Measurements from ENCODE around the gene SYT7. TPM values are rescaled to one million over a fixed set of nuclear protein-coding genes. Genes with fewer than 3 reads are reported as not detected.

The SYT7 gene
- polyA plus RNA-seq, 3 donors, result 3.6 to 5.6 (median 5.1) TPM

- DNase-seq (ENCODE audit: low read depth in 3 of 3, low spot score in 2 of 3), result no peak
These were observed 77.6 kb downstream of the SYT7 start for GRCh38 chr11:61503135-61503770.

GRCh38 chr11:61502522-61502921 lies 78.4 kb downstream of the SYT7 start:
- no peak for DNase-seq (ENCODE audit: low read depth in 3 of 3, low spot score in 2 of 3)

GRCh38 chr11:61499816-61500491 lies 80.9 kb downstream of the SYT7 start:
- no peak for DNase-seq (ENCODE audit: low read depth in 3 of 3, low spot score in 2 of 3)

GRCh38 chr11:61498767-61499341 lies 82.0 kb downstream of the SYT7 start:
- no peak for DNase-seq (ENCODE audit: low read depth in 3 of 3, low spot score in 2 of 3)

GRCh38 chr11:61497876-61498275 lies 83.0 kb downstream of the SYT7 start:
- DNase-seq (ENCODE audit: low read depth in 3 of 3, low spot score in 2 of 3), result no peak

GRCh38 chr11:61497473-61497872 lies 83.4 kb downstream of the SYT7 start:
- DNase-seq (ENCODE audit: low read depth in 3 of 3, low spot score in 2 of 3), result no peak

- no peak for DNase-seq (ENCODE audit: low read depth in 3 of 3, low spot score in 2 of 3)
These were observed 84.1 kb downstream of the SYT7 start for GRCh38 chr11:61496602-61497400.

- no peak for DNase-seq (ENCODE audit: low read depth in 3 of 3, low spot score in 2 of 3)
These were observed 84.9 kb downstream of the SYT7 start for GRCh38 chr11:61495801-61496601.

- DNase-seq (ENCODE audit: low read depth in 3 of 3, low spot score in 2 of 3), result no peak
These were observed 86.4 kb downstream of the SYT7 start for GRCh38 chr11:61494381-61494961.

- no peak for DNase-seq (ENCODE audit: low read depth in 3 of 3, low spot score in 2 of 3)
These were observed 89.0 kb downstream of the SYT7 start for GRCh38 chr11:61491736-61492395.

GRCh38 chr11:61489833-61490721 lies 90.8 kb downstream of the SYT7 start:
- no peak for DNase-seq (ENCODE audit: low read depth in 3 of 3, low spot score in 2 of 3)

- no peak for DNase-seq (ENCODE audit: low read depth in 3 of 3, low spot score in 2 of 3)
These were observed 92.1 kb downstream of the SYT7 start for GRCh38 chr11:61488651-61489291.

- no peak for DNase-seq (ENCODE audit: low read depth in 3 of 3, low spot score in 2 of 3)
These were observed 93.4 kb downstream of the SYT7 start for GRCh38 chr11:61487342-61488025.

- DNase-seq (ENCODE audit: low read depth in 3 of 3, low spot score in 2 of 3), result no peak
These were observed 94.1 kb downstream of the SYT7 start for GRCh38 chr11:61486779-61487178.

GRCh38 chr11:61486011-61486620 lies 94.8 kb downstream of the SYT7 start:
- no peak for DNase-seq (ENCODE audit: low read depth in 3 of 3, low spot score in 2 of 3)

- no peak for DNase-seq (ENCODE audit: low read depth in 3 of 3, low spot score in 2 of 3)
These were observed 95.8 kb downstream of the SYT7 start for GRCh38 chr11:61485080-61485479.

- no peak for DNase-seq (ENCODE audit: low read depth in 3 of 3, low spot score in 2 of 3)
These were observed 96.3 kb downstream of the SYT7 start for GRCh38 chr11:61484541-61484940.
